ENCODE data around the gene DIRAS1. TPM values are rescaled to one million over a fixed set of nuclear protein-coding genes. Genes with fewer than 3 reads are reported as not detected.

The DIRAS1 gene
- total and polyA plus RNA-seq, 3 donors from 2014 or later: 8.1 to 33.1 (median 22.5) TPM

GRCh38 chr19:2754659-2755447 is 33.7 kb upstream of the DIRAS1 start:
- TF ChIP-seq CTCF (IDR thresholded peaks at IDR 0.05): no peak
- no peak for TF ChIP-seq POLR2A (IDR thresholded peaks at IDR 0.05)
- no peak for DNase-seq
- no peak overlapping the region for H3K27ac ChIP-seq
- no peaks in the 10 kb centered on the region for H3K4me1 ChIP-seq
- intact Hi-C loops (cut with DNase I; ENCODE audit: low total_unique reads): no loop called here
- H3K27me3 ChIP-seq: no peaks in the 10 kb centered on the region
- no peaks in the 10 kb centered on the region for H3K36me3 ChIP-seq (ENCODE audit: low read depth, missing control alignments)
- WGBS, 2 donors: 90 to 99% methylated on average over 16 to 43 of the region's 43 CpGs
- no peaks in the 10 kb centered on the region for H3K9me3 ChIP-seq
- H3K4me3 ChIP-seq: no peak overlapping the region

- H3K4me1 ChIP-seq: no peaks in the 10 kb centered on the region
- no peaks in the 10 kb centered on the region for H3K36me3 ChIP-seq (ENCODE audit: low read depth, missing control alignments)
- no peak overlapping the region for H3K27ac ChIP-seq
- no peaks in the 10 kb centered on the region for H3K27me3 ChIP-seq
- H3K9me3 ChIP-seq: no peaks in the 10 kb centered on the region
- TF ChIP-seq CTCF (IDR thresholded peaks at IDR 0.05) (no peak), POLR2A (IDR thresholded peaks at IDR 0.05) (no peak)
- intact Hi-C loops (cut with DNase I; ENCODE audit: low total_unique reads): no loop called here
- no peak for DNase-seq
- H3K4me3 ChIP-seq: no peak overlapping the region
- 93 to 97% methylated on average over 20 to 21 of the region's 21 CpGs for WGBS, 2 donors
Measured at GRCh38 chr19:2751438-2751830, 30.3 kb upstream of the DIRAS1 start.

GRCh38 chr19:2750808-2751437 is 29.8 kb upstream of the DIRAS1 start:
- Histone ChIP-seq H3K36me3 (ENCODE audit: low read depth, missing control alignments) (no peaks in the 10 kb centered on the region), H3K27me3 (no peaks in the 10 kb centered on the region), H3K4me1 (no peaks in the 10 kb centered on the region), H3K4me3 (no peak overlapping the region), H3K27ac (no peak overlapping the region), H3K9me3 (no peaks in the 10 kb centered on the region)
- intact Hi-C loops (cut with DNase I; ENCODE audit: low total_unique reads): no loop called here
- TF ChIP-seq CTCF (IDR thresholded peaks at IDR 0.05) (no peak), POLR2A (IDR thresholded peaks at IDR 0.05) (no peak)
- 73 to 86% methylated on average over 14 to 17 of the region's 17 CpGs for WGBS, 2 donors
- DNase-seq: no peak

GRCh38 chr19:2747349-2747748 is 26.2 kb upstream of the DIRAS1 start:
- Histone ChIP-seq H3K4me1 (no peaks in the 10 kb centered on the region), H3K27me3 (no peaks in the 10 kb centered on the region), H3K36me3 (ENCODE audit: low read depth, missing control alignments) (no peaks in the 10 kb centered on the region), H3K4me3 (no peak overlapping the region), H3K27ac (no peak overlapping the region), H3K9me3 (no peaks in the 10 kb centered on the region)
- intact Hi-C loops (cut with DNase I; ENCODE audit: low total_unique reads): loop anchor here (5.0 kb wide), 1 partner anchor 95 kb away; no protein-coding TSS in a partner anchor
- TF ChIP-seq CTCF (IDR thresholded peaks at IDR 0.05) (no peak), POLR2A (IDR thresholded peaks at IDR 0.05) (no peak)
- DNase-seq: no peak
- 88 to 90% methylated on average over 7 of the region's 7 CpGs for WGBS, 2 donors

All from testis (tissue), 3 donors.